ENCODE data around the gene SCG3.

SCG3 gene

DNA sequence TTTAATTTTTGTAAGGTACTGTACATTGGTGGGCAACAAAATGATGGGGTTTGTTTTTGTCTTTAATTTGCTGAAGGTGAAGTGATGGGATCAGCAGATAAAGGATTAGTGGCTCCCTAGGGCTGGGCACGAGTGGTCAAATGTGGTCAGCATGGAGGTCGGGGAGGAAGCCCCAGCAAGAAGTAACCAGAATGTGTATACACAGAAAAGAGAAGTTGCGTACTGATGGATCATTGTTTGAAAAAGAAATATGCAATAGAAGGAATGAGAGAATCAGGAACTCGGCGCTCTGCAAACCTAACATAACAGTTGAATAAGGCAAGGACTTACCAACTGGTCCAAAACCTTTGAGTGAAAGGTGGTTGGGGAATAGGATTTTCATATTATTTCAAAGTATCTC, 71.6 kb downstream of the SCG3 start:
- Histone ChIP-seq H3K36me3 (ENCODE audit: insufficient read depth, low read length) (no peaks in the 10 kb centered on the region), H3K9me3 (ENCODE audit: insufficient read depth, low read length, severe bottlenecking) (no peaks in the 10 kb centered on the region), H3K9ac (ENCODE audit: low read depth, low read length) (peak overlapping the region; percentile 64; the same call in 1 of the 2 replicates), H3K79me2 (ENCODE audit: insufficient read depth, low read length) (peaks cover 13% of the 10 kb centered on the region), H3K4me2 (ENCODE audit: insufficient read depth, low read length) (peak overlapping the region; percentile 94), H3K4me3 (ENCODE audit: low read depth in 1 of 2, low read length in 2 of 2) (no peak overlapping the region), H4K20me1 (ENCODE audit: insufficient read depth, low read length) (no peaks in the 10 kb centered on the region), H3K27ac (ENCODE audit: low read length) (no peak overlapping the region), H3K27me3 (ENCODE audit: insufficient read depth, low read length, poor library complexity) (peaks cover 16% of the 10 kb centered on the region), H3K4me1 (ENCODE audit: insufficient read depth, low read length) (peaks cover 57% of the 10 kb centered on the region), H2AFZ (ENCODE audit: low read depth, low read length) (no peak overlapping the region)
- TF ChIP-seq EZH2 (IDR thresholded peaks at IDR 0.05; ENCODE audit: borderline replicate concordance, low read depth, low read length, severe bottlenecking) = no peak
- TF ChIP-seq, protein P1, sequence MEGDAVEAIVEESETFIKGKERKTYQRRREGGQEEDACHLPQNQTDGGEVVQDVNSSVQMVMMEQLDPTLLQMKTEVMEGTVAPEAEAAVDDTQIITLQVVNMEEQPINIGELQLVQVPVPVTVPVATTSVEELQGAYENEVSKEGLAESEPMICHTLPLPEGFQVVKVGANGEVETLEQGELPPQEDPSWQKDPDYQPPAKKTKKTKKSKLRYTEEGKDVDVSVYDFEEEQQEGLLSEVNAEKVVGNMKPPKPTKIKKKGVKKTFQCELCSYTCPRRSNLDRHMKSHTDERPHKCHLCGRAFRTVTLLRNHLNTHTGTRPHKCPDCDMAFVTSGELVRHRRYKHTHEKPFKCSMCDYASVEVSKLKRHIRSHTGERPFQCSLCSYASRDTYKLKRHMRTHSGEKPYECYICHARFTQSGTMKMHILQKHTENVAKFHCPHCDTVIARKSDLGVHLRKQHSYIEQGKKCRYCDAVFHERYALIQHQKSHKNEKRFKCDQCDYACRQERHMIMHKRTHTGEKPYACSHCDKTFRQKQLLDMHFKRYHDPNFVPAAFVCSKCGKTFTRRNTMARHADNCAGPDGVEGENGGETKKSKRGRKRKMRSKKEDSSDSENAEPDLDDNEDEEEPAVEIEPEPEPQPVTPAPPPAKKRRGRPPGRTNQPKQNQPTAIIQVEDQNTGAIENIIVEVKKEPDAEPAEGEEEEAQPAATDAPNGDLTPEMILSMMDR (IDR thresholded peaks at IDR 0.05; ENCODE audit: borderline replicate concordance, extremely low read depth, low read length, poor library complexity, severe bottlenecking) = no peak
- DNase-seq = no peak
- ATAC-seq (ENCODE audit: insufficient read depth, low read depth) = no peak

DNA sequence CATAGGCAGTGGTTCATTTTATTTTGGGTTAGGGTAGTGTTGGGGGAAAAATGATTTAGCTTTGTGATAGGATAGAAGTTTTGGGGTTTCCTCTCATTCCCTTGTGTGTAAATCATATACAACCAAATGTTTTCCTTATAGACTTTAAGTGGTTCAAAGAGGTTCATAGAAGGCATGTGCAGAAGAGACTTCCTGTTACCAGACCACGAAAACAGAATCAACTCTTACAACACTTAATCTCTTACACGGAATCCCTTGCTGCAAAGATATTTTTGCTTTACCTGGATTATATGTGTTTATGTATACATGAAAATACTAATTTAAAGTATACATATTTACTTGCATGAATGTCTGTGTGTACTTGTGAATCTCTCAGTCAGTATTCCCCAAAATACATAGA, 73.0 kb downstream of the SCG3 start:
- H3K9ac ChIP-seq (ENCODE audit: low read depth, low read length) = no peak overlapping the region
- H3K4me2 ChIP-seq (ENCODE audit: insufficient read depth, low read length) = peak overlapping the region; percentile 44; the same call in 1 of the 2 replicates
- H3K4me3 ChIP-seq (ENCODE audit: low read depth in 1 of 2, low read length in 2 of 2) = no peak overlapping the region
- H3K36me3 ChIP-seq (ENCODE audit: insufficient read depth, low read length) = no peaks in the 10 kb centered on the region
- H3K4me1 ChIP-seq (ENCODE audit: insufficient read depth, low read length) = peaks cover 57% of the 10 kb centered on the region
- H3K9me3 ChIP-seq (ENCODE audit: insufficient read depth, low read length, severe bottlenecking) = no peaks in the 10 kb centered on the region
- no peaks in the 10 kb centered on the region for H4K20me1 ChIP-seq (ENCODE audit: insufficient read depth, low read length)
- H2AFZ ChIP-seq (ENCODE audit: low read depth, low read length) = no peak overlapping the region
- peaks cover 16% of the 10 kb centered on the region for H3K27me3 ChIP-seq (ENCODE audit: insufficient read depth, low read length, poor library complexity)
- peak; percentile 37; the same call in 1 of the 3 replicates for ATAC-seq (ENCODE audit: insufficient read depth, low read depth)
- no peak for TF ChIP-seq EZH2 (IDR thresholded peaks at IDR 0.05; ENCODE audit: borderline replicate concordance, low read depth, low read length, severe bottlenecking)
- TF ChIP-seq, protein P1 (IDR thresholded peaks at IDR 0.05; ENCODE audit: borderline replicate concordance, extremely low read depth, low read length, poor library complexity, severe bottlenecking) = no peak
- H3K27ac ChIP-seq (ENCODE audit: low read length) = no peak overlapping the region; the same call in 1 of the 2 replicates
- DNase-seq = no peak
- H3K79me2 ChIP-seq (ENCODE audit: insufficient read depth, low read length) = peaks cover 19% of the 10 kb centered on the region

- 0 out of 4 replicates have a peak overlapping the region, but pooled peaks of 1 of the 2 experiments have one; percentile 24 for H3K4me3 ChIP-seq (ENCODE audit: low read depth in 1 of 2, low read length in 2 of 2)
- peak overlapping the region; percentile 67 for H3K27ac ChIP-seq (ENCODE audit: low read length)
- H3K9ac ChIP-seq (ENCODE audit: low read depth, low read length) = no peak overlapping the region
- H3K79me2 ChIP-seq (ENCODE audit: insufficient read depth, low read length) = peaks cover 19% of the 10 kb centered on the region
- no peaks in the 10 kb centered on the region for H4K20me1 ChIP-seq (ENCODE audit: insufficient read depth, low read length)
- no peak for TF ChIP-seq EZH2 (IDR thresholded peaks at IDR 0.05; ENCODE audit: borderline replicate concordance, low read depth, low read length, severe bottlenecking)
- TF ChIP-seq, protein P1 (IDR thresholded peaks at IDR 0.05; ENCODE audit: borderline replicate concordance, extremely low read depth, low read length, poor library complexity, severe bottlenecking) = no peak
- H3K9me3 ChIP-seq (ENCODE audit: insufficient read depth, low read length, severe bottlenecking) = no peaks in the 10 kb centered on the region
- H2AFZ ChIP-seq (ENCODE audit: low read depth, low read length) = no peak overlapping the region
- DNase-seq (peak; percentile 33), ATAC-seq (ENCODE audit: insufficient read depth, low read depth) (peak; percentile 37; the same call in 2 of the 3 replicates)
- peaks cover 10% of the 10 kb centered on the region for H3K27me3 ChIP-seq (ENCODE audit: insufficient read depth, low read length, poor library complexity)
- H3K4me1 ChIP-seq (ENCODE audit: insufficient read depth, low read length) = peaks cover 55% of the 10 kb centered on the region
- H3K4me2 ChIP-seq (ENCODE audit: insufficient read depth, low read length) = peak overlapping the region; percentile 50
- H3K36me3 ChIP-seq (ENCODE audit: insufficient read depth, low read length) = no peaks in the 10 kb centered on the region
These were observed 74.5 kb downstream of the SCG3 start for GRCh38 chr15:51755790-51756189.
